Thoracic aorta (tissue), 2 donors: ENCODE results near the gene SMARCA5. TPM values are rescaled to one million over a fixed set of nuclear protein-coding genes. Genes with fewer than 3 reads are reported as not detected.

Experiments used
- ATAC-seq: fragments of 150-250 bp; one replicate; pipeline ENCODE4 v1.8.0; 2017; ENCODE audit warnings: low read depth; ENCODE audit not compliant: insufficient number of reproducible peaks, low FRiP score
- DNase-seq: peaks from one replicate; pipeline ENCODE4 v3.0.0-alpha.2; 2020; ENCODE audit warnings: low spot score
- H3K27ac ChIP-seq, 2 donors: fragments of 200-600 bp; sonication (generic); 1 replicate in 1 of 2; 2 replicates in 1 of 2; pipeline ENCODE4 v1.5.1; 2016; ENCODE audit warnings: mild to moderate bottlenecking in 2 of 2, moderate library complexity in 2 of 2
- H3K27me3 ChIP-seq: fragments of 200-600 bp; sonication (generic); replicated peaks from 2 replicates; pipeline ENCODE4 v1.6.0; 2016; ENCODE audit warnings: mild to moderate bottlenecking; ENCODE audit not compliant: insufficient read depth
- H3K36me3 ChIP-seq: fragments of 200-600 bp; sonication (generic); one replicate; pipeline ENCODE4 v1.5.1; 2016
- H3K4me1 ChIP-seq, 2 donors: fragments of 200-600 bp; sonication (generic); 1 replicate in 1 of 2; 2 replicates in 1 of 2; pipeline versions ENCODE4 v1.5.1 to v1.6.0; 2016; ENCODE audit warnings: low read depth in 2 of 2, mild to moderate bottlenecking in 1 of 2; ENCODE audit not compliant: control insufficient read depth in 1 of 2
- H3K4me3 ChIP-seq: fragments of 200-600 bp; sonication (generic); 2 replicates; pipeline ENCODE4 v1.5.1; 2016; ENCODE audit warnings: mild to moderate bottlenecking
- H3K9me3 ChIP-seq: fragments of 200-600 bp; sonication (generic); 2 replicates; pipeline ENCODE4 v1.5.1; 2016
- CTCF ChIP-seq: fragments of 200-600 bp; sonication (generic); IDR thresholded peaks from one replicate; pipeline ENCODE4 v1.5.1; 2019; ENCODE audit warnings: antibody characterized with exemption
- total RNA-seq, 2 donors: library from RNA; depleted of rRNA; stranded (reverse); fragments of >200 nt; gene quantifications; one replicate each; pipeline versions ENCODE4 v1.1.0 to v1.2.3, GENCODE V29; 2016

Gene SMARCA5
- total RNA-seq, 2 donors from 2014 or later = 19.2 to 75.8 TPM

GRCh38 chr4:143482840-143483239 is 30.7 kb upstream of the SMARCA5 start:
- peak; percentile 62 for TF ChIP-seq CTCF
- Histone ChIP-seq H3K4me3 (no peak overlapping the region), H3K27ac (no peak overlapping the region), H3K9me3 (no peaks in the 10 kb centered on the region), H3K36me3 (no peaks in the 10 kb centered on the region), H3K4me1 (no peaks in the 10 kb centered on the region), H3K27me3 (no peaks in the 10 kb centered on the region)
- ATAC-seq = no peak
- DNase-seq = no peak

GRCh38 chr4:143486314-143486713 is 27.2 kb upstream of the SMARCA5 start:
- Histone ChIP-seq H3K9me3 (no peaks in the 10 kb centered on the region), H3K27me3 (no peaks in the 10 kb centered on the region), H3K36me3 (no peaks in the 10 kb centered on the region), H3K4me3 (no peak overlapping the region), H3K27ac (no peak overlapping the region), H3K4me1 (no peaks in the 10 kb centered on the region)
- no peak for DNase-seq
- no peak for TF ChIP-seq CTCF
- ATAC-seq = no peak

GRCh38 chr4:143488687-143489086 is 24.8 kb upstream of the SMARCA5 start:
- no peaks in the 10 kb centered on the region for H3K36me3 ChIP-seq
- no peak for DNase-seq
- no peak for TF ChIP-seq CTCF
- H3K27me3 ChIP-seq = no peaks in the 10 kb centered on the region
- H3K27ac ChIP-seq = no peak overlapping the region
- H3K9me3 ChIP-seq = no peaks in the 10 kb centered on the region
- H3K4me1 ChIP-seq = no peaks in the 10 kb centered on the region
- ATAC-seq = no peak
- H3K4me3 ChIP-seq = no peak overlapping the region

- no peak for TF ChIP-seq CTCF
- no peak overlapping the region for H3K4me3 ChIP-seq
- ATAC-seq (no peak), DNase-seq (no peak)
- H3K4me1 ChIP-seq = no peaks in the 10 kb centered on the region
- H3K27ac ChIP-seq = no peak overlapping the region
- H3K36me3 ChIP-seq = no peaks in the 10 kb centered on the region
- no peaks in the 10 kb centered on the region for H3K27me3 ChIP-seq
- no peaks in the 10 kb centered on the region for H3K9me3 ChIP-seq
These were observed 24.4 kb upstream of the SMARCA5 start for GRCh38 chr4:143489106-143489505.

- no peak overlapping the region for H3K4me3 ChIP-seq
- H3K4me1 ChIP-seq = no peaks in the 10 kb centered on the region
- no peak for DNase-seq
- no peak overlapping the region for H3K27ac ChIP-seq
- no peak for TF ChIP-seq CTCF
- no peaks in the 10 kb centered on the region for H3K27me3 ChIP-seq
- no peaks in the 10 kb centered on the region for H3K36me3 ChIP-seq
- H3K9me3 ChIP-seq = no peaks in the 10 kb centered on the region
- ATAC-seq = no peak
These were observed 15.5 kb upstream of the SMARCA5 start for GRCh38 chr4:143498021-143498420.
